GM10266 (cell line): Measurements from ENCODE around the gene PEDS1.

ENCODE experiments used
- DNase-seq: peaks from one replicate; pipeline ENCODE4 v3.0.0; 2012; ENCODE audit errors: extremely low spot score
- CTCF ChIP-seq: IDR thresholded peaks from 2 replicates; pipeline ENCODE4 v1.5.1; 2012; ENCODE audit warnings: mild to moderate bottlenecking, low read depth; ENCODE audit not compliant: control insufficient read depth, insufficient read depth; ENCODE audit errors: missing control alignments

PEDS1 gene

DNA sequence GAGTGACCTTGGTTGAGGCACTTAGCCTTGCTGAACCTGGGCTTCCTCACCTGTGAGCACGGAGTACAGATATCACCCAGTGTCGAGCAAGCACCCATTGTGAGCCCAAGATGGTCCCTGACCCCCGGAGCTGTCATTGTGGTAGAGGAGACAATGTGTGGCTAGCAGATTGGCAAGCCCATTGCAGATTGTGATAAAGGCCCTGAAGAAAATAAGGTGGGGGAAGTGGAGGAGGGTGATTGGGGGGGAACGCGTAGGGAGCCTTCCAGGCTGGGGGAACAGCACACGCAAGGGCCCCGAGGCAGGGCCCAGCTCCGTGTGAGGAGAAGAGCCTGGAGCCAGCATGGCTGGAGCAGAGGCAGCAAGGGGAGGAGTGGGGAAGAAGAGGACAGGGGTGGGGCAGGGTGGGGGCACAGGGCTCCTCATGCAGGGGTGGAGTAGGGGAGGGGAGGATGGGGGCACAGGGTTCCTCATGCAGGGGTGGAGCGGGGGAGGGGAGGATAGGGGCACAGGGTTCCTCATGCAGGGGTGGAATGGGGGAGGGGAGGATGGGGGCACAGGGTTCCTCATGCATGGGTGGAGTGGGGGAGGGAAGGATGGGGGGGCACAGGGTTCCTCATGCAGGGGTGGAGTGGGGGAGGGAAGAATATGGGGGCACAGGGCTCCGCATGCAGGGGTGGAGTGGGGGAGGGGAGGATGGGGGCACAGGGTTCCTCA, 44.1 kb upstream of the PEDS1 start:
- no peak for DNase-seq
- TF ChIP-seq CTCF: no peak

DNA sequence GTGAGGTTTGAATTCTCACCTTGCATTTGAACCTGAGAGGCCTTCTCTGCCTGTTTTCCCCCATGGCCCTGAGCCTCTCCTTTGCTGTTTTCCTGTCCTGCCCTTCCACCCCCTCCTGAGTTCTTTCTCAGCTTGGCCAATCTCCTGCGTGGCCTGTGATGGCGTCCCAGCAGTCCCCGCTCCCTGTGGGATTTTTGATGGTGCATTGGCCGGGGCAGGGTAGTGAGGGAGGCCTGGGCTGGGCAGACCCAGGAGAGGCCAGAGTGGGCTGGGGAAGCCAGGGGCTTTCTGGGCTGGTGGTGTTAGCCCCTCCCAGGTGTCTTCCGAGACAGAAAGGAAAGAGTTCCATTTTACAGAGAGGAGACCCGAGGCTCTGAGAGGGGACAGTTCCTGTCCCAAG, 43.4 kb upstream of the PEDS1 start:
- no peak for DNase-seq
- TF ChIP-seq CTCF: no peak

DNA sequence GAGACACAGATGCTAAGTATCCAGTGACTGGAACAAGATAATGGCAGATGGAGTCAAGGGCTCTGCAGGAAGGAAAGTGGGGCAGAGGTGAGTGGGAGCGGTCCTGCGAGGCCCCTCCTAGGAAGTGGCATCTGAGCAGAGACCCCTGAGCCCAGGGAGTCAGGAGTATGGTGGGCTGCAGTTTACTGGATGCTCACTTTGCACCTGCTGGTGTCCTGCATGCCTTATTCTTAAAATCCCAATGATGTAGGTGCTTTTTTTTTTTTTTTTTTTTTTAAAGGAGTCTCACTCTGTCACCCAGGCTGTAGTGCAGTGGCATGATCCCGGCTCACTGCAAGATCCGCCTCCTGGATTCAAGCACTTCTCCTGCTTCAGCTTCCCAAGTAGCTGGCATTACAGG, 42.7 kb upstream of the PEDS1 start:
- DNase-seq: no peak
- no peak for TF ChIP-seq CTCF

DNA sequence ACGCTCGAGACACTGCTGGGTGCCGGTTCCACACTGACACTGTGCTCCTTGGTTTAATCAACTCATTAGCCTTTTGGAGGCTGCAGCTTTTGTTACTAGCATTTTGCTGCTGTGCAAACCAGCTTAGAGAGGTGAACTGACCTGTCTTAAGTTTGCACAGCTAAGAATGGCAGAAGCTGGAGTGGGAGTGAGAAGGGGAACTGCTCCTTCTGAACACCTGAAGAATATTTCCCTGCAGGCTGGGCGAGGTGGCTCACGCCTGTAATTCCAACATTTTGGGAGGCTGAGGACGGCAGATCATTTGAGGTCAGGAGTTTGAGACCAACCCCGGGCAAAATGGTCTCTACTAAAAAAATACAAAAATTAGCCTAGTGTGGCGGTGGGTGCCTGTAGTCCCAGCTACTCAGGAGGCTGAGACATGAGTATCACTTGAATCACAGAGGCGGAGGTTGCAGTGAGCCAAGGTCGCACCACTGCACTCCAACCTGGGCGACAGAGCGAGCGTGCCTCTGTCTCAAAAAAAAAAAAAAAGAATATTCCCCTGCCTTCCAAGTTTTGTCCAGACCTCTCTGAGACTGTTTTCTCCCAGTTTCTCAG, 42.1 kb upstream of the PEDS1 start:
- TF ChIP-seq CTCF: no peak
- DNase-seq: no peak

DNA sequence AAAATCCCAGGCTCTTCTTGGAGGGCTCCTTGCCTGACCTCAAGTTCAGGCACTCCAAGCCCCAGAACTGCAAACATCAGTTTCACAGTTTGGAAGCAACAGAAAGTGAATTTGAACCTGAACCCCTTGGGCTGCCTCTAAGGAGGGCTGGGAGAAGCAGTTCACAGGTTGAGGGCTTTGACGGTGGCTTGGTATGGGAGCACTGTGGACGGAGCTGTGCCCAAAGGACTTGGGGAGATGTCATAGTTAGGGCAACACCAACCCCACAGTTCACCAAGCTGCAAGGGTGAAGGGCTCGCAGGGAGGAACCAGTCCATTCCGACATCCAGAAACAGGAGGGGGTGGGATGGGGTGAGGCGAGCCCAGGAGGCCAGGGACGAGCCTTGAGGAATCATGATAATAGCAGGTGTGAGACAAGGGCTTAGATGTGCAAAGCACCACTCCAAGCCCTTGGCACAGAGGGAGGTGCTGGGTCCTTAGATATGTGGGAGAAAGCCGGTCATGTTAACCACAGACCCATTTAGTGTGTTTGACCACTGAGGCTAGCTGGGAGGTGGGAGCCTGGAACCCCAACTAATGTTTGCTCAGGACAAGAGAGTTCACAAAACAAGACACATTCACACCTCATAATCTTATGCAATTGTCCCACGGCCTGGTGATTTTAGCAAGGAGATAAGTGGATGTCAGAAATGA, 41.5 kb upstream of the PEDS1 start:
- no peak for DNase-seq
- TF ChIP-seq CTCF: no peak

DNA sequence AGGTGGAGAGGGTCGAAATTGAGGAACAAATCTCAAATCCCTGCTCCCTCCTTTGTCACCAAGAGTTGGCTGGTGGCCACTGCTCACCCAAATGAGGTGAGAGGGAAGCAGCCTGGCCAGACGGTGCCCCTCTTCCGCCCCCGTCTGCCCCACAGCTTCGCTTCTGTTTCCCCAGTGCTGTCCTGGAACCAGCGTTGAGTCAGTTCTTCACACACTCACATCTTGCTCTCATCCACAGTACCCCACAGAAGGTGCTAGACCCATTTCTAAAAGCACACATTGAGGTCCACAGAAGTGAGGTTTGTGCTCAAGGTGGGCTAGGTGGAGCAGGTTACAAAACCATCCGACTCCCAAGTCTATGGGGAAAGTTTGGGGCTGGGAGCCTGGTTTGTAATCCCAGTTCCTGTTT, 40.9 kb upstream of the PEDS1 start:
- TF ChIP-seq CTCF: no peak
- DNase-seq: no peak

DNA sequence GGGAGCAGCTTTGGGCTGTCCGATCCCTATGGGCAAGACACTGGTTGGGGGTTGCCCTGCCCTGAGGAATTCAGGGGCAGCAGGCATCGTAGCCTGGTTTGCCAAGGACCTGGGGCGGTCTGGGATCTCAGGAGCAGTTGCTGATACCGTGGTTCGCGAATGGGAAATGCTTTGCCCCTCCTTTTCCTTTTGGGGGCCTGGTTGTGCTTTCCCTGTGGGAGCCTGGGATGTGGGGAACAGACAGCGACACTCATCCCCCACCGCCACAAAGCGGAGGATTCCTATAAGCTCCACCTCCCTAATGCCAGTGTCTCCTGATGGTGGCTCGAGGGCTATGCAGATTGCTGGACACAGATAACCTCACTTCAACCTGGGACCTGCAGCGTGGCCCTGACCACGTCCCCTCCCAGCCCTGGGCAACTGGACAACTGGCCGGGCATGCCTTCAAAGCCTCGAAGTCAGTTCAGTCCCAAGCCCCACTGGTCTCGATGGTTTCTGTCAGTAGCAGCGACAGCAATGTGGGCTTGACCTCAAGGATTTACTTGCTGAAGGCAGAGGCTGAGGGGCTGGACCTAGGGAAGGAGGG, 40.4 kb upstream of the PEDS1 start:
- TF ChIP-seq CTCF: no peak
- DNase-seq: no peak
